Panc1 (cell line): Measurements from ENCODE around the gene CD93. TPM values are rescaled to one million over a fixed set of nuclear protein-coding genes. Genes with fewer than 3 reads are reported as not detected.

Experiments used
- ATAC-seq: fragments of 200-7000 bp; cut with Tn5 transposase; 2 replicates; pipeline ENCODE4 v1.9.1; 2020; ENCODE audit warnings: mild to moderate bottlenecking, moderate library complexity
- BruUV-seq: library from RNA; stranded (reverse); fragments of 400-500 nt; replicated peaks from 2 replicates; lab custom pipeline; 2021; lab: Mats Ljungman, UMichigan
- CTCF ChIA-PET: fragments of 300-600 bp; sonication (Branson Sonifier 250); formaldehyde crosslinking; loops from one replicate; lab custom pipeline; 2022; ENCODE audit warnings: antibody characterized with exemption; lab: Charles Lee
- POLR2A ChIA-PET: fragments of 300-600 bp; sonication (Branson Sonifier 250); formaldehyde crosslinking; loops from one replicate; lab custom pipeline; 2022; ENCODE audit warnings: antibody characterized with exemption; lab: Charles Lee
- DNase-seq: peaks from one replicate; pipeline ENCODE4 v3.0.0-alpha.2; 2010; ENCODE audit warnings: low read depth, low spot score
- H3K27ac ChIP-seq: 2 replicates; pipeline ENCODE4 v1.5.1; 2011; ENCODE audit warnings: mild to moderate bottlenecking, low read length, inconsistent platforms
- H3K27me3 ChIP-seq: fragments of 200-500 bp; sonication (Bioruptor generic); 2 replicates; pipeline ENCODE4 v1.6.0; 2014; ENCODE audit warnings: low read length, inconsistent platforms; ENCODE audit not compliant: control insufficient read depth, insufficient read depth
- H3K36me3 ChIP-seq: fragments of 200-500 bp; sonication (Bioruptor generic); 2 replicates; pipeline ENCODE4 v1.5.1; 2014; ENCODE audit warnings: inconsistent platforms, mild to moderate bottlenecking, low read length, moderate library complexity; ENCODE audit not compliant: control insufficient read depth, insufficient read depth
- H3K4me1 ChIP-seq: 2 replicates; pipeline ENCODE4 v1.5.1; 2011; ENCODE audit warnings: inconsistent platforms, mild to moderate bottlenecking, low read length, moderate library complexity; ENCODE audit not compliant: control insufficient read depth, insufficient read depth
- H3K4me3 ChIP-seq, 2 experiments: 2 replicates each; pipeline ENCODE4 v1.5.1; 2011 to 2012; ENCODE audit warnings: low read depth in 2 of 2, low read length in 2 of 2, mild to moderate bottlenecking in 2 of 2, inconsistent platforms in 1 of 2, moderate library complexity in 1 of 2
- H3K9me3 ChIP-seq: fragments of 200-500 bp; sonication (Bioruptor generic); 2 replicates; pipeline ENCODE4 v1.5.1; 2014; ENCODE audit warnings: low read depth, mild to moderate bottlenecking, inconsistent platforms, low read length, moderate library complexity; ENCODE audit not compliant: control insufficient read depth, insufficient read depth
- CTCF ChIP-seq: fragments of 450-650 bp; IDR thresholded peaks from 2 replicates; pipeline ENCODE4 v1.5.1; 2017; ENCODE audit warnings: mild to moderate bottlenecking
- POLR2AphosphoS5 ChIP-seq: IDR thresholded peaks from 2 replicates; pipeline ENCODE4 v1.6.1; 2012; ENCODE audit warnings: mild to moderate bottlenecking, low read depth, low read length, moderate library complexity
- REST ChIP-seq, 2 experiments: IDR thresholded peaks; 2 replicates each; pipeline ENCODE4 v1.6.1; 2011 to 2012; ENCODE audit warnings: low read depth in 2 of 2, control low read depth in 1 of 2, low read length in 1 of 2, mild to moderate bottlenecking in 1 of 2, moderate library complexity in 1 of 2; ENCODE audit not compliant: insufficient read depth in 1 of 2
- SIN3A ChIP-seq: IDR thresholded peaks from 2 replicates; pipeline ENCODE4 v1.6.1; 2012; ENCODE audit warnings: low read depth, mild to moderate bottlenecking, low read length, moderate library complexity, borderline replicate concordance; ENCODE audit not compliant: insufficient read depth
- TCF7L2 ChIP-seq: IDR thresholded peaks from 2 replicates; pipeline ENCODE4 v1.6.1; 2011; ENCODE audit warnings: mild to moderate bottlenecking, low read depth, low read length, inconsistent platforms
- in situ Hi-C: cut with HindIII; loops from 2 replicates; pipeline ENCODE4 v1.10.0; 2016; ENCODE audit warnings: low sequenced_read_pairs, low pct_unique_long_range_greater_than_20kb
- intact Hi-C: fragments of 100-400 bp; cut with micrococcal nuclease; formaldehyde crosslinking; loops from one replicate; pipeline ENCODE4 v1.10.0; 2022; ENCODE audit not compliant: unreplicated experiment
- total RNA-seq: library from RNA; stranded (reverse); gene quantifications from one replicate; pipeline ENCODE4 v1.2.1, GENCODE V29; 2021; ENCODE audit not compliant: unreplicated experiment

Gene CD93
- total RNA-seq, 1 experiment from 2014 or later = 0.10 TPM

- Histone ChIP-seq H3K27ac (no peak overlapping the region), H3K9me3 (no peaks in the 10 kb centered on the region), H3K4me1 (no peaks in the 10 kb centered on the region), H3K27me3 (peaks cover 8% of the 10 kb centered on the region; the same call in 1 of the 2 replicates), H3K36me3 (no peaks in the 10 kb centered on the region), H3K4me3 (no peak overlapping the region)
- no TSS peak for BruUV-seq
- TF ChIP-seq REST (IDR thresholded peaks at IDR 0.05; ENCODE audit: insufficient read depth in 1 of 2, low read depth in 2 of 2, low read length in 1 of 2) (no peak), POLR2AphosphoS5 (no peak), SIN3A (no peak), CTCF (no peak), TCF7L2 (no peak)
- in situ Hi-C loops = no loop called here
- CTCF ChIA-PET = no interaction called here
- intact Hi-C loops = no loop called here
- no peak for DNase-seq
- ATAC-seq = no peak
- POLR2A ChIA-PET = no interaction called here
These were observed 19.4 kb downstream of the CD93 start for GRCh38 chr20:23066772-23067171.

GRCh38 chr20:23065266-23066201 is 20.6 kb downstream of the CD93 start:
- no peaks in the 10 kb centered on the region for H3K4me1 ChIP-seq
- intact Hi-C loops = no loop called here
- H3K4me3 ChIP-seq = no peak overlapping the region
- no TSS peak for BruUV-seq
- TF ChIP-seq CTCF = no peak
- TF ChIP-seq SIN3A = no peak
- no peak for TF ChIP-seq POLR2AphosphoS5
- TF ChIP-seq TCF7L2 = no peak
- TF ChIP-seq REST (IDR thresholded peaks at IDR 0.05; ENCODE audit: insufficient read depth in 1 of 2, low read depth in 2 of 2, low read length in 1 of 2) = no peak
- H3K36me3 ChIP-seq = no peaks in the 10 kb centered on the region
- no peak for DNase-seq
- no peak overlapping the region for H3K27ac ChIP-seq
- peaks cover 8% of the 10 kb centered on the region for H3K27me3 ChIP-seq
- H3K9me3 ChIP-seq = no peaks in the 10 kb centered on the region
- in situ Hi-C loops = no loop called here
- CTCF ChIA-PET = no interaction called here
- no peak for ATAC-seq
- POLR2A ChIA-PET = no interaction called here
